ENCODE data around the gene ACOX2.

- no peak for TF ChIP-seq POLR2A (IDR thresholded peaks at IDR 0.05)
- TF ChIP-seq CTCF (IDR thresholded peaks at IDR 0.05), result no peak
- TF ChIP-seq EP300 (IDR thresholded peaks at IDR 0.05), result no peak
Observed at GRCh38 chr3:58528629-58529028, 8.4 kb downstream of the ACOX2 start.
